Amniotic stem cell (primary cell): Measurements from ENCODE around the gene GALNT18.

Experiments used
- DNase-seq: peaks from one replicate; lab custom pipeline; 2025; lab: John Stamatoyannopoulos, UW

The GALNT18 gene

DNA sequence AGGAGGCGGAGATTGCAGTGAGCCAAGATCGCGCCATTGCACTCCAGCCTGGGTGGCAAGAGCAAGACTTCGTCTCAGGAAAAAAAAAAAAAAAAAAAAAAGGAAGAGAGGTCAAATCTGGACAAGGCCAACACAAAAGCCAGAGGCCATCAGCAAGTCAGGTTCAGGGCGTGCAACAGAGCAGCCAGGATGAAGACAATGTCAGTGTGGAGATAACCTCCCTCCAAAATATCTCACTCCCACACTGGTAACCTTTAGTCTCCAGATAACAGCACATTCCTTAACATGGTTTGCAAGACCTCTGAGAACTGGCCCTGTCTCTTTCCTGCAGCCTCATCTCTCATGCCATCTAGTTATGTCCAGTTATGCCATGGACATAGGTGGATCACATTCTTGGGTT, 273.5 kb downstream of the GALNT18 start:
- no peak for DNase-seq

DNA sequence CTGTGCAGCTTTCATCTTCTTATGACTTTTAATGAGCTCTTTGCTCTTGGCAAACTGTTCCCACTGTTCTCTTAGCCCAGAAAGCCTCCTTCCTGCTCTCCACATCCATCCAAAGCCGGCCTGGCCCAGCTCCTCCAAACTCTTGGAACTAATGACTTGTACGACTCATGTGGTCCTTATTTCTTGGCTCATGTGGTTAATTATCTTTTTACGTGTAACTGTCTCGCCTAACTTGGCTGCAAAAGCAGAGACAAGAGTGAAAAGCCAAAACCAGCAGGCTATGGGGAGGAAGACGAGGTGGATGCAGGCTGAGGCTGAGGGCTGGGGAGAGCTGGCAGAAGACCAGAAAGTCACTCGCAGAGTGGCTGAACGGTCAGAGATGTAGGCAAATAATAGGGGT, 274.2 kb downstream of the GALNT18 start:
- no peak for DNase-seq

DNA sequence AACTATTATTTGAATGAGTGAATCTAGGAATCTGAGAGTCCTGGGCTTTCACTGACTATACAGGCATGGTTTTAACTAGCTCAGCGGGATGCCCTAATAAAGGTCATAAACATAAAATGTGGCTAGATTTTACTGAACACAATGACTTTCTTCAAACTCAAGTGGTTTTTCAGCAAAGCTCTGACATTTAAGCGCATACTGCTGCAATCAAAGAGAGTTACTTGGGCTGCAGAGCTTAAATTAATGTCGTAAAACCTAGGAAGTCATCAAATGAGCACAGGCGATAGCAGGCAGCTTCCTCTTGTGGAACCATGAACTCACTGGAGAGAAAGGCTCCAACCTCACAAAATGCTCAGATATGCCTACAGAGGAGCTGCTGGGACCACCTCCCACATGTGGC, 275.5 kb downstream of the GALNT18 start:
- DNase-seq: no peak

- DNase-seq: no peak
These were observed 276.7 kb downstream of the GALNT18 start for GRCh38 chr11:11345099-11345498.

GRCh38 chr11:11344045-11344444, 277.8 kb downstream of the GALNT18 start:
- no peak for DNase-seq

DNA sequence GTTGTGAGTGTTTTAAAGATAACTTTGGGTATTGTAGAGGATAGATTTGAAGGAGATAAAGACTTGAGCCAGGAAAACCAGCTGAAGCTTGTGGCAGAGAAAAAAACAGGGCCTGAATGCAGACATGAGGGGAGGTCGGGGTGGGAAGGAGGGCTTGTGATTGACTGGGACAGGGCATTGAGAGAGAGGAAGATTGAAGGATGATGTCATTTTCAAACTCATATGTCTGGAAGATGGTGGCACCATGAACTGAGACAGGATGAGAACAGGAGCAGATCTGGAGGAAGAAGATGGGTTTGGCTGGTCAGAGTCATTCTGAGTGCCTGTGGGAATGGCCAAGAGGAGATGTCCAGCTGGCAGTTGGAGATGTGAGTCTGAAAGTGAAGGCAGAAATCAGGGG, 283.5 kb downstream of the GALNT18 start:
- no peak for DNase-seq

GRCh38 chr11:11336664-11337063, 285.1 kb downstream of the GALNT18 start:
- DNase-seq: no peak

DNA sequence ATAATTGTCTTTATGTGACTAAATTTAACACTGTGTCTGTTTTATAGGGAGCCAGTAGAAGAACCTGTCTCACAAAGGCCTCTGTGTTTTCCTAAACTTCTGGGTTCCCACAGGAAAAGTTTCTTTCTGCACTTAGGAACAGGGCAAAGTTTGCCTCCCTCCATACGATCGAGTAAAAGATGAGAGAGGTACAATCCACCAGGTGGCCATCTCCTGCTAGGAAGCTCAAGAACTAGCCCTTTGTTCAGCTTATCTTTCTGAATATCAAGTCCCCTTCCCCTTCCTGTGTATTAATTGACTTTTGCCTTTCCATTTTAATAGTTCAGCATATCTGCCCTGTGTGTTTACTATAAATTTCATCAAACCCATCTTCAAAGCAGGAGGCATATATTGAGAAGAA, 286.8 kb downstream of the GALNT18 start:
- no peak for DNase-seq

DNA sequence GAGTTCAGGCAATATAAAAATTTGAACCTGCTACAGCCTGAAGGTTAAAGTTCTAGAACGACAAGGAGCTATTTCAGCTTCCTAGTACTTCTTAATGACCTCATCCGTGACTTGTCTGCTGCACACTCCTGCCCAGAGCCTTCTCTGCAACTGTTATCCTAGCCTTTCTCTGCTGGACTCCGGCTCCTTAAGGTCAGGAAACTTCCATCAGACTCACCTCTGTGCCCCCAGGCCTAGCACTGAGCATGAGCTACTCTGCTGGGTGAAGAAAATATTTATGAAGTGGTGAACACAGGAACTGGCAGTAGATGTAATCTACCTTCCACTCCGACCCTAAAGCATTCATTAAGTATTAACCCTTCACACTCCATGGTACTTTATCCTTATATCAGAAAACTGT, 287.2 kb downstream of the GALNT18 start:
- no peak for DNase-seq

DNA sequence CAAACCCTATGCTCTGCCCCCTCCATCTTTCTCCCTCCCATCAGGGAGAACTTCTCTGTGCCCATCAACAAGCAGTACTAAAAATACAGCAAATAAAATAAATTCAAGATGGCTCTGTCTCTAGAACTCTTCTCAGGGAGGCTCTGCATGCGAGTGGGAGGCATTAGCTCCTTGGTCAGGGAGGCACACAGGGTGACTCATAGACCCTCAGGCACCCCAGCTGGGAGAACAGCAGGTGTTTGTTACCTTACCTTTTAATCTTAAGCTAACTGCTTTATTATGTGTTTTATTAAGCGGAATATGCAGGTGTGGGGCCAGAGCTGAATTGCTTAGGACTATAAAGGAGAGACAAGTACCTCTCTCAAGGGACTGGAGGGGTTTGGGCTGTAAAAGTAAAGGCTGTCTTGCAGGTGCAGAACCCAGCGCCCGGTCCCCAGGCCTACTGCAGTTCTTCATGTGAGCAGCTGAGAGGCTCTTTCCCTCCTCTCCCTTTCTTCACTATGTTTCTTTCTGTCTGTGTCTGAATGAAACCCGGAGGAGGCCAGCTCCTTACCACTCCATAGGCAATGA, 289.6 kb downstream of the GALNT18 start:
- no peak for DNase-seq

DNA sequence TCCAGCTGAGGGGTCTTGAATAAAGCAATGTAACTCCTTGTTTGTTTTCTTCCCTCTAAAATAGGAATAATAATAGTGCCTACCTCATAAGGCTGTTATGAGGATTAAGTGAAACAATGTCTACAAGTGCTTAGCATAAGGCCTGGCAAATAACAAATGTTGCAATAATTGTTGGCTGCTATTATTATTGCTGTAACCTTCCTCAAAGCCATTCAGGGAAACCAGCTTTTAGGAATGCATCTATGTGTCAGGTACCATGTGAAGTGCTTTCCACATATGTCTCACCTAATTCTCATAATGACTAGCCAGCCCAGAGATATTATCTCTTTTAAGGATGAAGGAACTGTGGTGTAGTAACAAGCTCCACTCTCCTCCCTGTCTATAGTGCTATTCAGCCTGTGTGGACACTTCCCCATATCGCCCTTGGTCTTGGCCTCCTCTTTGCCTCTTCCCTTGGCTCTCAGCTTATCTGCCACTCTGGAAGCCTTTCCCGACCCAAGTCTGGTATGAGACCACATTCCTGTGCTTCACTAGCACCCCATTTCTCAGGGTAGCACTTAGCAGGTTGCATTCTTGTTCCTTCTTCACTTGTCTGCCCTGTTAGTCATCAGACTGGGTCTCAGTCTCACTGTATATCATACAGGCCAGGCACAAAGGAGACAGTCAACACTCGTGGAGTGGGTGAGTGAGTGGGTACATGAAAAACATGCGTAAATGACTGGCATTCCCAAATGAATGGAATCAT, 292.6 kb downstream of the GALNT18 start:
- DNase-seq: no peak

DNA sequence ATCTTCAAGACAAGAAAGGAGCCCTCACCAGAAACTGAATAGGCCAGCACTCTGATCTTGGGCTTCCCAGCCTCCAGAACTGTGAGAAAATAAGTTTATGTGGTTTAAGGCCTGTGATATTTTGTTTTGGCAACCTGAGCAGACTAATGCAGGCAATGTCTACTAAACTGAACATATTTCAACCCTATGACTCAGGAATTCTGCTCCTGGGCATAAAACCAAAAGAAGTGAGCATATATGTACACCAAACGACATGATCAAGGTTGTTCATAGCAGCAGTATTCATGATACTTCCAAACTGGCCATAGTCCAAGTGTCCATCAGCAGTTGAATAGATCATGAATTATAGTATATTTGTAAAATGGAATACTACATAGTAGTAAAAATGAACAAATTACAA, 297.7 kb downstream of the GALNT18 start:
- DNase-seq: no peak

DNA sequence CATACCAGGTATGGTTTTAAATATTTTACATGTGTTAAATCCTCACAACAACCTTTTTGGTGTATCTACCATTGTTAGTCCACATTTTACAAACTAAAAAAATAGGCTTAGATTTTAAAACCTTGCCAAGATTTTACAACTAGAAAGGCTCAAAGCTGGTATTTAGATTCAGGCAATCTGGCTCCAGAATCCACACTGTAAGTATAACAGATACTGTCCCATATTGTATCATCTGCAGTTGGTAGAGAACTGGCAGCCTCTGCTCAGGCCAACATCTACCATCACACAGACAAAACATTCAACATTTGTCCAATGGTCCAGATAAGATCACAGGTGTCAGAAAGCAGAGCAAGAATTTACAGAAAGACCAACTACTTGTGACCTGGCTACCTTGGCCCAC, 299.7 kb downstream of the GALNT18 start:
- no peak for DNase-seq

- no peak for DNase-seq
These were observed 301.0 kb downstream of the GALNT18 start for GRCh38 chr11:11320825-11321224.

- no peak for DNase-seq
These were observed 302.8 kb downstream of the GALNT18 start for GRCh38 chr11:11318961-11319360.

DNA sequence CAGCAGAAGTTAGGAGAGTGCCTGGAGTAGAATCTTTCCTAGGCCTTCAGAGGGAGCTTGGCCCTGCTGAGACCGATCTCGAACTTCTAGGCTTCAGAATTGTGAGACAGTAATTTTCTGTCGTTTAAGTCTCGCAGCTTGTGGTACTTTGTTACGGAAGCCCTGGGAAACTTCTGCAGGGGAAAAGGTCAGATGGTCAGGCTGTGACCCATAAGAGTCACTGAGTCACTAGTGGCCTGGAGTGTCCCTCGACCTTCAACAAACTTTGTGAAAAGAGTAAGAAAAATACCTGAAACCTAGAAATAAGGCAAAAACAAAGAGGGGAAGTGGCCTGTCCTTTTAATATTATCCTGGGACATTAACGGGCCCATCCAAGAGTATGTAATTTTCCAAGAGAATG, 303.3 kb downstream of the GALNT18 start:
- DNase-seq: no peak

DNA sequence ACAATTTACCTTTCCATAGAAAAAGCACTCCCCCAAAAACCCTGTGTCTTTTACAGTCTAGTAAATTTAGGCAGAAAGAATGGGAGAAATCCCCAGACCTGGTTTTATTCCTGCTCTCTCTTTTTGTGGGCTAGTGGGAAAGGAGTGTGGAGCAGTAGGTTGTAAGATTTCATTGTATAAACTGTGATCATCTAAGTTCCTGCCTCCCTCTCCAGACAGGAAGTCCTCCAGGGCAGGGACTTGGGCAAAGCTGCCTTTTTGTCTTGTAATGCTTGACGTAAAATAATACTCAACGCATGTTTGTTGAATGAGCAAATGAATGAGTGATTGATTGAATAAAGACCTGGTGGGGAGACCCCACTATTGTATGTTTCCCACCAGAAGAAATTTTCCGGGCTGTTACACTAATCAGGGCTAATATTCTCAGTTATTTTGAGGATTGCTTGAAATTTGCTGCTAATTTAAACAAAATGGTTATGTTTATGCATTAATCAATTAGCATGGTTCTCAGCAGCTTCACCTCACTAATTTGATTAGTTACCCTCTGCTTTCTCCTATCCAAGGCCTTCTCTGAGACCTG, 305.1 kb downstream of the GALNT18 start:
- DNase-seq: no peak

DNA sequence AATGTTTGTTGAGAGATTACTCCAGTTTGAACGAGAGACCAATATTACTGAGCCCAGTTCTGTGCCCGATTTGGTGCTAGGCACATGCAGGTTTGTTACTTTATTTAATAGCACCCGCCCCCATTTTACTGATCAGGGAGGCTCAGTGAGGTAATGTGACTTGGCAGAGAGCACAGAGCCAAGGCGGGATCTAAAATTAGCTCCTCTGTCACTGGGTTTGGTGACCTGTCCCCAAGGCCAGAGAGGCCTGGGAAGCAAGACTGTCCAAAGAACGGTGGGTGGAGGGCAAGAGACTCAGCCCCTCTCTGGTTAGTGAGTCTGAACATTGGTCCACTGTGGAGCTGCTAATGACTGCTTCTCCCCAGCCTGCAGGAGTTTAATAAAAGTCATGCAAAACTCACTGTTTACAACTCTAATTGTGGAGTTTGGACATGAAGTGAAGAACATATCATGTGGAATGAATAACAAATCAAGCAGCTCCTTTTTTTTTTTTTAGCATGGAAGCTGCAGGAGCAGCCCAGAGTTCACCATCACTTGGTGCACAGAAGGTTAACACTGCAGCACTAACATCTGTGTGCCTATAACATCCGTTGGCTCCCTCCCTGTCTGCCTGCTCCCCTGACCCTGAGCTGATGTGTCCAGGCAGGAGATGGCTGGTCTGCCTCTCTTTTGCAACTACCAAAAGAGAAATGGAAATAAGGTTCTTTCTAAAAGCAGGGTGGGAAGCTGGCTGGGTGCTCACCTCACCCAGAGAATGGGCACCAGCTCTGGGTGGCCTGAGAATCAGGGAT, 307.7 kb downstream of the GALNT18 start:
- no peak for DNase-seq

DNA sequence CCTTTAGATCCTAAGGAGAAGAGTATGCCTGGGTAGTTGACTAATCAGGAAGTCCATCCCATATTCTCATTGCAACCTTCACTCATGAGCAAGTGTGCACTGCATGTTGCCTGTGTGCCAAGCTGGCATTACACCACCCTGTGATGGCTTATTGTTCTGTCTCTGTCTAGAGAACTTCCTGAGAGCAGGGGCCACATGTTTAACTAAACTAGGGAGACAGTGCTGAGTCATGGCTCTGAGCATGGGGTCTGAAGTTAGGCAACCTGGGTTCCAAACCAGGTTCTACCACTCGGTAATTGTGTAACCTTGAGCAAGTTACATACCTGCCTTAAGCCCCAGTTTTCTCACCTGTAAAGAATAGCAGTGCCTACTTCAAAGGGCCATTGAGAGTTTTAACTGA, 308.4 kb downstream of the GALNT18 start:
- DNase-seq: no peak

DNA sequence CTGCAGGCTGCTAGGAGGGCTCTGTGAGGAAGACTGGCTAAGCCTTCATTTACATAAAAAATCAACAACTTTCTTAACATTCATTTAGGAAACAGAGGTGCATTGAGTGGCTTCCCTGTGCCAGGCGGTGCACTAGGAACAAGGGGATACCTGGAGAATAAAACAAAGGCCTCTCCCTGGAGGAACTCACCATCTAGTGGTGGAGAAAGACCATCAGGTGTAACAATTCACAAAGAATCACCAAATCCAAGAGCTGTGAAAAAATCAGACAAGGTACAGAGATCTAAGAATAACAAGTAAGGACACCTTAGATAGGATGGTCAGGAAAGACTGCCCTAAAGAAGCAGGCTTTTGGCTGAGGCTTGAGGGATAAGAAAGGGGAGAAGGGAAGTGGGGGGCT, 309.1 kb downstream of the GALNT18 start:
- no peak for DNase-seq

DNA sequence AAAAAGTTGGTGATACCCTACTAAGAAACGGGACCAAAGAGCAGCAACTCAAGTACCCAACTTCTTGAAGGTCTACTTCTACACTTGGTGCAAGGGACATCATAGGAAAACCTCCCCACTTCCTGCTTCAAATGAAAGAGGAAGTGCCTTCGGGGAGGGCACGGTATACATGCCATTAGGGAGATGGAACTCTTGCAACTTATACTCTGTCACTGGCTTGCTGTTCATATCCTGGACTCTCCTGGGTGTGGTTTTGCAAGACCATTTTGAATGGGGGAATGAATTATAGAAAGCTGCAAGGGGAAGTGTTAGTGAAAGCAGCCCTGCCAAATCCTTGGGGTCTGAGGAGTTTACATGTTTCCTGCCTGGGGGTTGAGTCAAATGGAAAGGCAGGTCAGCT, 310.6 kb downstream of the GALNT18 start:
- DNase-seq: no peak

- no peak for DNase-seq
These were observed 311.9 kb downstream of the GALNT18 start for GRCh38 chr11:11309906-11310305.

DNA sequence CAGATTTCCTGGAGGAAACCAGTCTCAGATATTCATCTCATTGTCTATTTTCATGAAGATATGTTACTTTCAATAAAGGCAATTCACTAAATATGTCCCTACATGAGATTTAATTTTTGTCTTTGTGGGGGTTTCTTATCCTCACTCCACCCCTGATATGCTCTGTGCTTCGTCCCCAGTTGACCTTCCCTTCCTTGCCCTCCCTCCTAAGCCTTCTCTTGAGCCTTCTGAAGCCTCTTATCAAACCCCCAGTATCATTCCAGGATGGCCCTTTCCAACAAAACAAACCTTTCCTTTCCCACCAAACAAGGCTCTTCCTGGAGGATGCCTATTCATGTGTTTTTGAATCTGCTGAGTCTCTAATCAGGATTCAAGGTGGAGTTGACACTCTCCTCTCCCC, 313.6 kb downstream of the GALNT18 start:
- DNase-seq: no peak
